Left lung (tissue), 10 donors: ENCODE measurements around the gene MYL5. TPM values are rescaled to one million over a fixed set of nuclear protein-coding genes. Genes with fewer than 3 reads are reported as not detected.
"Not testable (repeated sequence)": the region's sequence is repeated elsewhere in the genome, so short reads cannot be mapped to it uniquely, and the experiment has no call there.

ENCODE experiments used
- ATAC-seq: fragments of 200-7000 bp; cut with Tn5 transposase; one replicate; pipeline ENCODE4 v1.9.1; 2020; ENCODE audit warnings: moderate library complexity
- DNase-seq, 4 donors: peaks; one replicate each; pipeline ENCODE4 v3.0.0-alpha.2; 2013 to 2020
- H3K27ac ChIP-seq, 2 donors: fragments of 200-600 bp; sonication (generic) in 1 of 2; one replicate each; pipeline versions ENCODE4 v1.5.0 to v1.8.0; 2020 to 2021
- H3K27me3 ChIP-seq, 2 donors: fragments of 200-600 bp; sonication (generic) in 1 of 2; one replicate each; pipeline versions ENCODE4 v1.5.0 to v1.8.0; 2020 to 2021
- H3K36me3 ChIP-seq, 2 donors: fragments of 200-600 bp; sonication (generic) in 1 of 2; one replicate each; pipeline versions ENCODE4 v1.5.0 to v1.8.0; 2020 to 2021
- H3K4me1 ChIP-seq, 2 donors: fragments of 200-600 bp; one replicate each; pipeline ENCODE4 v1.8.0; 2021
- H3K4me3 ChIP-seq, 2 donors: fragments of 200-600 bp; sonication (generic) in 1 of 2; one replicate each; pipeline versions ENCODE4 v1.5.0 to v1.8.0; 2020 to 2021; ENCODE audit warnings: mild to moderate bottlenecking in 1 of 2
- H3K9me3 ChIP-seq, 2 donors: fragments of 200-600 bp; sonication (generic) in 1 of 2; one replicate each; pipeline versions ENCODE4 v1.5.0 to v1.8.0; 2020 to 2021
- intact Hi-C, 2 donors: fragments of 100-400 bp; cut with DNase I; formaldehyde crosslinking; loops; one replicate each; pipeline versions ENCODE4 v1.11.2 to v1.14.2; 2022
- polyA plus RNA-seq, 6 donors: library from polyadenylated mRNA; unstranded; fragments of 120-200 nt; gene quantifications; one replicate each; pipeline ENCODE4 v1.2.1, GENCODE V29; 2013; ENCODE audit not compliant: insufficient read length in 6 of 6
- total RNA-seq, 2 donors: library from RNA; stranded (reverse); fragmentation: NEBNext Ultra II Directional; extraction: Animal tissue kit (Norgen Biotek cat#: 25700); gene quantifications; one replicate each; pipeline ENCODE4 v1.2.1, GENCODE V29; 2021
- TF ChIP-seq, protein P1 (sequence below), 2 donors: fragments of 200-600 bp; sonication (generic) in 1 of 2; IDR thresholded peaks; one replicate each; pipeline versions ENCODE4 v1.5.0 to v1.8.0; 2021; ENCODE audit warnings: antibody characterized with exemption in 2 of 2
- donor health status: DM: no; HTN: yes; CAD: no.
- donor health status: DM: no; HTN: no; CAD: no.

The MYL5 gene
- total and polyA plus RNA-seq, 8 donors: 7.8 to 23.2 (median 17.5) TPM

DNA sequence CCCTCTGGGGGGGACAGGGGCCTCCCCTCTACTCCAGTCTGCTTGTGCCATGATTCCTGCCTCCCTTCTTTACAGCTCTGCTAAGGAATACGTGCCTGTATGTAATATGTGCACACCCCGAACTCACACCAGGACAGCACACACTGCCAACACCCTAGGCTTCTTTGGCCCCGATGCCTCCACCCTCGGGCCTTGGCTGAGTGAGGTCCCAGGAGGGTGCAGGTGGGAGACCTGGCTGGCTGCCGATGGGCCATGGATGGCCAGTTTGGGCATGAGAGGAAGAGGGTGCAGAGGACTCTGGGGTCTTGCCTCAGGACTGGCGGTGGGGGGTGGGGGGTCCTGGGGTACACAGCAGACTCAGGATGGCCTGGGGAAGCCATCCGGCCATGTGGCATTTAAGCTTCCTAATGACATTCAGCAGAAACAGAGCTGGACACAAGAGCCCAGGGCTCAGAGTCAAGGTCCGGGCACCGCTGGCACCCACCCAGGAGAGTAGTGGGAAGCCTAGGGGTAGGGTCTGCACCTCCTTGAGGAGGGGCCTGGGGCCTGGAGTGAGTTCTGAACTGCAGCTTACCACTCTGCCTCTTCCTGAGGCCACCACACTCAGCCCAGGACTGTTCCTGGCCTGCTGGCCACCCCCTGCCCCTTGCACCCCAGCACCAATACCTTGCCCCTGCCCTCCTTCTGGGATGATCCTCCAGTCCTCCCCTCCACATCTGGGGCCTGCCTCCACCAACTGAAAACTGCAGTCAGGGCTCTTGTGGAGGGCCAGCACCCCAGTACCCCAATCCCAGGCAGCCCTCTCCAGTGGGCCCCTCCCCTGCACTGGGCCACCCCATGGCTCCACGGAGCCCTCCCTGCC is 29.2 kb downstream of the MYL5 start:
- no peaks in the 10 kb centered on the region for H3K36me3 ChIP-seq
- ATAC-seq (no peak), DNase-seq (no peak)
- no peaks in the 10 kb centered on the region for H3K27me3 ChIP-seq
- intact Hi-C loops: no loop called here
- TF ChIP-seq, protein P1, sequence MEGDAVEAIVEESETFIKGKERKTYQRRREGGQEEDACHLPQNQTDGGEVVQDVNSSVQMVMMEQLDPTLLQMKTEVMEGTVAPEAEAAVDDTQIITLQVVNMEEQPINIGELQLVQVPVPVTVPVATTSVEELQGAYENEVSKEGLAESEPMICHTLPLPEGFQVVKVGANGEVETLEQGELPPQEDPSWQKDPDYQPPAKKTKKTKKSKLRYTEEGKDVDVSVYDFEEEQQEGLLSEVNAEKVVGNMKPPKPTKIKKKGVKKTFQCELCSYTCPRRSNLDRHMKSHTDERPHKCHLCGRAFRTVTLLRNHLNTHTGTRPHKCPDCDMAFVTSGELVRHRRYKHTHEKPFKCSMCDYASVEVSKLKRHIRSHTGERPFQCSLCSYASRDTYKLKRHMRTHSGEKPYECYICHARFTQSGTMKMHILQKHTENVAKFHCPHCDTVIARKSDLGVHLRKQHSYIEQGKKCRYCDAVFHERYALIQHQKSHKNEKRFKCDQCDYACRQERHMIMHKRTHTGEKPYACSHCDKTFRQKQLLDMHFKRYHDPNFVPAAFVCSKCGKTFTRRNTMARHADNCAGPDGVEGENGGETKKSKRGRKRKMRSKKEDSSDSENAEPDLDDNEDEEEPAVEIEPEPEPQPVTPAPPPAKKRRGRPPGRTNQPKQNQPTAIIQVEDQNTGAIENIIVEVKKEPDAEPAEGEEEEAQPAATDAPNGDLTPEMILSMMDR (IDR thresholded peaks at IDR 0.05): no peak
- H3K4me3 ChIP-seq: no peak overlapping the region
- H3K27ac ChIP-seq: no peak overlapping the region
- H3K4me1 ChIP-seq: peaks cover 13 to 32% of the 10 kb centered on the region in 2 donors
- no peaks in the 10 kb centered on the region for H3K9me3 ChIP-seq

DNA sequence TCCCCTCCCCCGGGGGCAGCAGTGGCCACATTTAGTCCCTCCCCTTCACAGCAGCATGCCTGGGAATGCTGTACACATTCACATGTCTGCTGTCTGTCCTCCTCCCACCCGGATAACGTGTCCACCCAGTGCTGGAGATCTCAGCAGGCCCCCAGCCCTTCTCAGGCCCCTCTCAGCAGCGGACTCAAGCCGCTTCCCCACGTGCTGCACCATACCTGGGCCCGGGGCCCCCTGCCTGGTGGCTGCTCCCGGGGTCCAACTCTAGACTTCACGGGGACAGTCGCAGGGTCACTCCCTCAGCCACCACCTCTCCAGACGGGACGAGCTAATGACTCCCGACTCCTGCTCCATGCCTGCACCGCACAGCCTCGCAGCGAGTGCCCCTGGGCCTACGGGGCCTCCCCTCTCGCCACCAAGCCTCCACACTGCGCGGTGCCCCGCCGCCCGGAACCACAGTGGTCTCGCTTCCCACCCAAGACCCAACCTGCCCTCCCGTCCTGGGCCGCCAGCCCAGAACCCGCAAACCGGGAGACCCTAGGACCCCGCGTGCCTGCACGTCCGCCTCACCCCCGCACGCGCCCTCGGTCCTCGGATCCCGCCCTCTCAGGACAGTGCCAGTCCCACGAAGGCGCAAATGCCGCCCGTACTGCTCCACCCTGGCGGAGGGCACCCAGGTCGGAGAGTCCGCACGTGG is 30.0 kb downstream of the MYL5 start:
- Histone ChIP-seq H3K9me3 (no peaks in the 10 kb centered on the region), H3K4me1 (peaks cover 13 to 31% of the 10 kb centered on the region in 2 donors), H3K27me3 (no peaks in the 10 kb centered on the region), H3K36me3 (no peaks in the 10 kb centered on the region), H3K27ac (no peak overlapping the region), H3K4me3 (no peak overlapping the region)
- ATAC-seq (no peak), DNase-seq (peak in 1 of 4 donors; percentile 85)
- TF ChIP-seq, protein P1 (IDR thresholded peaks at IDR 0.05): no peak
- intact Hi-C loops: no loop called here

DNA sequence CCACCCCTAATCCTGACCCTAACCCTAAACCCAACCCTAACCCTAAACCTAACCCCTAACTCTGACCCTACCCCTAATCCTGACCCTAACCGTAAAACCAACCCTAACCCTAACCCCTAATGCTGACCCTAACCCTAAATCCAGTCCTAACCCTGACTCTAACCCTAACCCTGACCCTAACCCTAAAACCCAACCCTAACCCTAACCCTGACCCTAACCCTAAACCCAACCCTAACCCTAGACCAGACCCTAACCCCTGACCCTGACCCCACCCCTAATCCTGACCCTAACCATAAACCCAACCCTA is 30.6 kb downstream of the MYL5 start:
- Histone ChIP-seq H3K9me3 (no peaks in the 10 kb centered on the region), H3K4me1 (peaks cover 13 to 30% of the 10 kb centered on the region in 2 donors), H3K27me3 (no peaks in the 10 kb centered on the region), H3K36me3 (no peaks in the 10 kb centered on the region), H3K4me3 (peak overlapping the region in 1 of 2 donors; percentile 78), H3K27ac (peak overlapping the region in 1 of 2 donors; percentile 86)
- TF ChIP-seq, protein P1 (IDR thresholded peaks at IDR 0.05): no peak
- ATAC-seq (no peak), DNase-seq (no peak)
- intact Hi-C loops: no loop called here

DNA sequence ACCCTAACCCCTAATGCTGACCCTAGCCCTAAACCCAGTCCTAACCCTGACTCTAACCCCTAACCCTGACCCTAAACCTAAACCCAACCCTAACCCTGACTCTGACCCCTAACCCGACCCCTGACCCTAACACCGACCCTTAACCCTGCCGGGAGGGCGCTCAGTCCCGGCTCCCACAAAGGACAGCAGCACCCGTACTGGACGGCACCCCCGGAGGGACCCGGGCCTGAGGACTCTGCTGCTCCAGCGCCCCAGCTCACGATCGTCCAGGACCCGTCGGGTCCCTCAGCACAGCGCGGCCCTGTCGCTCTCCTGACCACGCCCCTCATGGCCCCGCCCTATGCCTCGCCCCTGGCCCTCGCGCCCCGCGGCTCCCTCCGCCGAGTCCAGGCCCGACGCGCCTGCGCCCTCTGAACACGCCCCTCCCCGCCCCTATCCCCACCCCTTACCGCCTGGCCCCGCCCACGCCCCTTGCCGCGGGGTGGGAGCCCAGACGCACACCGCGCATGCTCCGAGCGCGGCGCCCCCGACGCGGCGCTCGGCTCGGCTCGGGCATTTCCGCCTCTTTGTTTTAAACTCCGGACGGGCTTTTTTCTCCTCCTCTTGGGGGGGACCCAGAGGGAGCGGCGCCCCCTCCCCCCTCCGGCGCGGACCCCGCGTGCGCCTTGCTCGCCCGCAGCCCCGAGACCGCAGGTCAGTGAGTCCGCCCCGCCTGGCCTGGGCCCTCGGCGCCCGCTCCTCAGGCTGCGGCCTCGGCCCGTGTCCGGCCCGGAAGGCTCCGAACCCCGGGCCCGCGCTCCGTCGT is 31.1 kb downstream of the MYL5 start, which contains the start of gene PCGF3:
Gene PCGF3 (plus strand): TSS at position 555 of the 805 bp plus-strand sequence. CDS start 27,849 bp downstream, outside the sequence.
- peak; percentile 99 for ATAC-seq
- DNase-seq: peak; percentile 91 to 100 (median 98)
- Histone ChIP-seq H3K27me3 (no peaks in the 10 kb centered on the region), H3K4me1 (peaks cover 13 to 32% of the 10 kb centered on the region in 2 donors), H3K36me3 (no peaks in the 10 kb centered on the region), H3K4me3 (peak within 1 kb of the TSS; percentile 78 to 85), H3K9me3 (no peaks in the 10 kb centered on the region), H3K27ac (peak within 1 kb of the TSS; percentile 65 to 86)
- intact Hi-C loops: no loop called here
- TF ChIP-seq, protein P1 (IDR thresholded peaks at IDR 0.05): no peak

DNA sequence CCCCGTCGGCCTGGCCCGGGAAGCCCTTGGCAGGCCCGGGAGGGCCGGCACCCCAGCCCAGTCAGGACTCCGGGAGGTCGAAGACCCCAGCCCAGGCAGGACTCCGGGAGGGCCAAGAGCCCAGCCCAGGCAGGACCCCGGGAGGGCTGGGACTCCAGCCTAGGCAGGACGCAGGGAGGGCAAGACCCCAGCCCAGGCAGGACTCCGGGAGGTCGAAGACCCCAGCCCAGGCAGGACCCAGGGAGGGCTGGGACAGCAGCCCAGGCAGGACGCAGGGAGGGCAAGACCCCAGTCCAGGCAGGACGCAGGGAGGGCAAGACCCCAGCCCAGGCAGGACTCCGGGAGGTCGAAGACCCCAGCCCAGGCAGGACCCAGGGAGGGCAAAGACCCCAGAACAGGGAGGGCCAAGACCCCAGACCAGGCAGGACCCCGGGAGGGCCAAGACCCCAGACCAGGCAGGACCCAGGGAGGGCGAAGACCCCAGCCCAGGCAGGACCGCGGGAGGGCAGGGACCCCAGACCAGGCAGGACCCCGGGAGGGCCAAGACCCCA is 31.8 kb downstream of the MYL5 start:
- ATAC-seq, H3K36me3 ChIP-seq, H3K27me3 ChIP-seq, H3K9me3 ChIP-seq, intact Hi-C loops, DNase-seq: not testable (repeated sequence)
- Histone ChIP-seq H3K4me1 (peaks cover 13 to 34% of the 10 kb centered on the region in 2 donors), H3K27ac (peak overlapping the region; percentile 65 to 86), H3K4me3 (peak overlapping the region; percentile 78 to 85)
